CD4-positive, alpha-beta memory T cell (primary cell): ENCODE data around the gene MYO19. TPM values are rescaled to one million over a fixed set of nuclear protein-coding genes. Genes with fewer than 3 reads are reported as not detected.

ENCODE experiments used
- CTCF ChIA-PET: fragments of 350-600 bp; sonication (Branson Sonifier 250); formaldehyde crosslinking; loops from one replicate; lab custom pipeline; 2021; ENCODE audit warnings: inconsistent platforms; ENCODE audit not compliant: partially characterized antibody; lab: Charles Lee
- POLR2A ChIA-PET: fragments of 350-600 bp; sonication (Branson Sonifier 250); formaldehyde crosslinking; loops from one replicate; lab custom pipeline; 2021; ENCODE audit not compliant: partially characterized antibody; lab: Charles Lee
- DNase-seq, 5 donors: peaks; one replicate each; pipeline versions ENCODE4 v3.0.0 to v3.0.0-alpha.2; 2020 to 2022; ENCODE audit warnings: mixed read lengths in 1 of 5
- H3K27ac ChIP-seq: one replicate; pipeline ENCODE4 v1.7.0; 2013; ENCODE audit warnings: low read depth, low read length
- H3K27me3 ChIP-seq: 2 replicates; pipeline ENCODE4 v1.7.0; 2013; ENCODE audit warnings: mild to moderate bottlenecking, low read length, moderate library complexity; ENCODE audit not compliant: insufficient read depth
- H3K36me3 ChIP-seq: 2 replicates; pipeline ENCODE4 v1.7.0; 2013; ENCODE audit warnings: mild to moderate bottlenecking, low read length, moderate library complexity; ENCODE audit not compliant: insufficient read depth
- H3K4me1 ChIP-seq: 2 replicates; pipeline ENCODE4 v1.7.0; 2013; ENCODE audit warnings: mild to moderate bottlenecking, low read length, moderate library complexity; ENCODE audit not compliant: insufficient read depth
- H3K4me3 ChIP-seq, 2 donors: one replicate each; pipeline ENCODE4 v1.7.0; 2013; ENCODE audit warnings: low read length in 2 of 2, mild to moderate bottlenecking in 1 of 2
- H3K9me3 ChIP-seq, 2 donors: one replicate each; pipeline ENCODE4 v1.7.0; 2013; ENCODE audit warnings: low read length in 2 of 2, control low read depth in 1 of 2; ENCODE audit not compliant: control insufficient read depth in 1 of 2
- H3K27ac Mint-ChIP-seq, 7 donors: one replicate each; pipeline ENCODE4 v1.8.0; 2020 to 2021; ENCODE audit warnings: mixed read lengths in 7 of 7, mild to moderate bottlenecking in 6 of 7, inconsistent platforms in 3 of 7, moderate library complexity in 3 of 7
- H3K27me3 Mint-ChIP-seq, 2 donors: one replicate each; pipeline ENCODE4 v1.8.0; 2020 to 2021; ENCODE audit warnings: mixed read lengths in 2 of 2
- H3K36me3 Mint-ChIP-seq, 2 donors: one replicate each; pipeline ENCODE4 v1.8.0; 2020 to 2021; ENCODE audit warnings: mixed read lengths in 2 of 2, inconsistent platforms in 1 of 2, mild to moderate bottlenecking in 1 of 2
- H3K4me1 Mint-ChIP-seq, 4 donors: one replicate each; pipeline ENCODE4 v1.8.0; 2020 to 2021; ENCODE audit warnings: mixed read lengths in 4 of 4, mild to moderate bottlenecking in 1 of 4
- H3K4me3 Mint-ChIP-seq, 8 donors: one replicate each; pipeline ENCODE4 v1.8.0; 2020 to 2021; ENCODE audit warnings: mixed read lengths in 8 of 8, mild to moderate bottlenecking in 7 of 8, moderate library complexity in 6 of 8, inconsistent platforms in 3 of 8
- H3K9me3 Mint-ChIP-seq, 8 donors: one replicate each; pipeline ENCODE4 v1.8.0; 2020 to 2021; ENCODE audit warnings: mixed read lengths in 8 of 8, mild to moderate bottlenecking in 5 of 8, inconsistent platforms in 3 of 8, moderate library complexity in 1 of 8
- intact Hi-C: fragments of 100-400 bp; cut with micrococcal nuclease; formaldehyde crosslinking; loops from one replicate; pipeline ENCODE4 v1.15.1; 2023
- polyA plus RNA-seq, 2 donors: library from polyadenylated mRNA; unstranded; fragments of 300-500 nt; fragmentation: Illumina TruSeq; gene quantifications; one replicate each; pipeline ENCODE4 v1.2.3, GENCODE V29; 2021
- total RNA-seq, 2 experiments: library from RNA; stranded (reverse); gene quantifications; one replicate each; pipeline ENCODE4 v1.2.3, GENCODE V29; 2021

Gene MYO19
- total and polyA plus RNA-seq, 4 experiments from 2014 or later: 4.7 to 85.8 (median 43.3) TPM

DNA sequence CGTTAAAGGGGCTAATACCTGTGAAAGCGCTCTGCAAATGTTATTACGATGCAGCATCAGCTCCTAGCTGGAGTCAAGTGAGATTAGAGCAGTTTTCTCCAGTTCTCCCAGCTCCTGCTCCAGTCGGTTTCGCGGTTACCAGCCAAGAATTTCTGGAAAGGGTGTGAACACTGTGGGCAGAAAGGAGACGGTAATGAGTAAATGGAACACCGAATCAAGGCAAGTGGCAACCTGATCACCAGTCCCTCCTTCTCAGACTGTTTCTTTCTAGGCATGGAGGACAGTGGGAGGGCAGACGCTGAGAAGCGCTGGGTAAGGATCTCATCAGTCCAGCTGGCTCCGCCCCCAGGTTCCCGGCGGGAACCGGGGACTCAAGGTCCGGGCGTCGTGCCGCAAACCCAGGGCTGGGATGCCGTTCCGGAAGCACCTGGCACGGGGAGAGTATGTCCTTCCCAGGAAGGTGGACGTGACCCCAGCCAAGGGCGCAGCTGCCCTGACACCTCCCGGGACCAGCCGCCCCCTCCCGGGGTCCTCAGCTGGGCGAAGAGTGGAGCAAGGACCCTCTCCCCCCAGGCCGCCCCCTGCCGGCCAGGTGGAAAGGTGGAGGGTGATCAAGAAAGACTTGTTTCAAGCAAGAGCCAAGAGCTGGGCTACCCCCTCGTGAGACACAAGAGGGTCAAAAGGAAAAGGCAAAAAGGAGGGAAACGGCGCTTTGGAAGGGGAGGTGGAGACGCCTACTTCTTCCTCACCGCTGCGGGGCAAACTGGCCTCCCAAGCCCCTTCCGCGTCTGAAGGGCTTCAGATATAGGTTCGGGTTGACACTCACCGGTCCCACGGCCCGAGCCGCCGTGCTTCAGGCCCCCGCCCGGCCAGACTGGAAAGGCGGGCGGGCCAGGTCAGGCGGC lies 481 bp downstream of the MYO19 start:
- intact Hi-C loops: loop anchor here (1.0 to 10.0 kb wide), 3 partner anchors 10 to 191 kb away; partner anchors contain the start of genes GGNBP2 and ZNHIT3
- peak overlapping the region; percentile 90 to 97 (median 95) for H3K4me3 Mint-ChIP-seq
- H3K4me1 Mint-ChIP-seq: peaks cover 8 to 31% (median 19%) of the 10 kb centered on the region in 4 donors
- peaks cover 4 to 44% of the 10 kb centered on the region in 2 donors for H3K36me3 Mint-ChIP-seq
- Histone ChIP-seq H3K4me1 (peaks cover 12% of the 10 kb centered on the region), H3K36me3 (peaks cover 4% of the 10 kb centered on the region), H3K9me3 (no peaks in the 10 kb centered on the region), H3K27ac (peak overlapping the region; percentile 82), H3K4me3 (peak overlapping the region; percentile 58 to 99), H3K27me3 (no peaks in the 10 kb centered on the region)
- ChIA-PET CTCF (interaction anchor here (0.6 to 3.9 kb wide), 12 partner anchors 10 to 68 kb away, joined by 3 to 24 read pairs (median 4); partner anchors contain the start of genes GGNBP2 and MRM1), POLR2A (interaction anchor here (0.9 to 5.2 kb wide), 8 partner anchors 12 to 415 kb away, joined by 3 to 151 read pairs (median 5); partner anchors contain the start of genes DHRS11, GGNBP2, MRM1 and ZNHIT3)
- H3K27ac Mint-ChIP-seq: peak overlapping the region; percentile 91 to 97 (median 96)
- H3K9me3 Mint-ChIP-seq: peaks cover 0 to 2% (median 0%) of the 10 kb centered on the region in 8 donors
- DNase-seq: peak; percentile 15 to 72 (median 49)
- no peaks in the 10 kb centered on the region for H3K27me3 Mint-ChIP-seq

DNA sequence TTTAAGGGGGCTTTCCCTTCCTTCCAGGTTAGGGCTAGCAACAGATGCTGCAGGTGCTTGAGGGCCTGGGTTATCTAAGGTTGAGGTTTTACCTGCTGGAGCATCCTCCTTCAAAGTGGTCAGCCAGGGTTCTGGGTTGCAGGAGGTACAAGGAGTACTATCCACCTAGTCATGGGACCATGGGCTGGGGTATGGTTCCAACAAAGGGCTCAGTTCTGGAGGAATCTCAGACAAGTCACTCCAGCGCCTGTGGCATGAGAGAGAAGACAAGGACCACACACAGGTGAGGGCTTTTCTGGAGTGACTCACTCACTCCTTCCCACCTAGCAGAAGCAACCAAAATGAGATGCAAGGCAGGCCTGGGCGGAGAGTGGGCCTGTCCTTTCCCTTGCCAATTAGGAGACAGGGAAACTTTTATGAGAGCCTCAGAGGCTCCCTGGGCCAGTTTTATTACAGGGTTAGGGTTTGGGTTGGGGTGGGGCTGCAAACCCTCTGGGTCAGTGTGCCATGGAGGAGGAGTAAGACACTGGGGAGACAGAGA lies 2.2 kb downstream of the MYO19 start:
- H3K36me3 ChIP-seq: peaks cover 9% of the 10 kb centered on the region
- H3K27ac ChIP-seq: no peak overlapping the region
- H3K27me3 ChIP-seq: no peaks in the 10 kb centered on the region
- intact Hi-C loops: loop anchor here (10.0 kb wide), 1 partner anchor 192 kb away; no protein-coding TSS in a partner anchor
- POLR2A ChIA-PET: no interaction called here
- Mint-ChIP-seq H3K9me3 (peaks cover 0 to 2% (median 0%) of the 10 kb centered on the region in 8 donors), H3K27me3 (no peaks in the 10 kb centered on the region), H3K4me3 (peak overlapping the region in 3 of 8 donors; percentile 24 to 58 (median 48)), H3K4me1 (peaks cover 9 to 33% (median 19%) of the 10 kb centered on the region in 4 donors), H3K27ac (peak overlapping the region in 4 of 7 donors; percentile 1 to 91 (median 75)), H3K36me3 (peaks cover 6 to 51% of the 10 kb centered on the region in 2 donors)
- no peak for DNase-seq
- H3K9me3 ChIP-seq: no peaks in the 10 kb centered on the region
- CTCF ChIA-PET: no interaction called here
- no peak overlapping the region for H3K4me3 ChIP-seq
- H3K4me1 ChIP-seq: peaks cover 12% of the 10 kb centered on the region

DNA sequence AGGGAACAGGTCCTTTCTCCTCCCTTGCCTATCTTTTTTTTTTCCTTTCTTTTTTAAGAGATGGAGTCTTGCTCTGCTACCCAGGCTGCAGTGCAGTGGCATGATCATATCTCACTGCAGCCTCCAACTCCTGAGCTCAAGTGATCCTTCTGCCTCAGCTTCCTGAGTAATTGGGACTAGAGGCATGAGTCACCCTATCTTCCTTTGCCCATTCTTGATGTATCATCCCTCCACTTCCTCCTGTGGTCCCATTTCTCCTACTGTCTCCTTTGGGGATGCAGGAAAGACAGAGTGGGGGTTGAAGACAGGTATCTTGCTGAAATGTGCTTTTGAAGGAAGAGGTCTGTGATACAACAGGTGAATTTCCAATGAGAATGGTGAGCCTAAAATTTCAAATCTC lies 5.5 kb downstream of the MYO19 start:
- Mint-ChIP-seq H3K27ac (peak overlapping the region in 2 of 7 donors; percentile 21 to 85), H3K27me3 (no peaks in the 10 kb centered on the region), H3K4me1 (peaks cover 9 to 25% (median 20%) of the 10 kb centered on the region in 4 donors), H3K9me3 (no peaks in the 10 kb centered on the region), H3K36me3 (peaks cover 25 to 59% of the 10 kb centered on the region in 2 donors), H3K4me3 (no peak overlapping the region)
- Histone ChIP-seq H3K27ac (no peak overlapping the region), H3K4me1 (peaks cover 9% of the 10 kb centered on the region), H3K36me3 (peaks cover 30% of the 10 kb centered on the region), H3K27me3 (no peaks in the 10 kb centered on the region), H3K4me3 (no peak overlapping the region), H3K9me3 (no peaks in the 10 kb centered on the region)
- CTCF ChIA-PET: no interaction called here
- no peak for DNase-seq
- intact Hi-C loops: no loop called here
- POLR2A ChIA-PET: no interaction called here

DNA sequence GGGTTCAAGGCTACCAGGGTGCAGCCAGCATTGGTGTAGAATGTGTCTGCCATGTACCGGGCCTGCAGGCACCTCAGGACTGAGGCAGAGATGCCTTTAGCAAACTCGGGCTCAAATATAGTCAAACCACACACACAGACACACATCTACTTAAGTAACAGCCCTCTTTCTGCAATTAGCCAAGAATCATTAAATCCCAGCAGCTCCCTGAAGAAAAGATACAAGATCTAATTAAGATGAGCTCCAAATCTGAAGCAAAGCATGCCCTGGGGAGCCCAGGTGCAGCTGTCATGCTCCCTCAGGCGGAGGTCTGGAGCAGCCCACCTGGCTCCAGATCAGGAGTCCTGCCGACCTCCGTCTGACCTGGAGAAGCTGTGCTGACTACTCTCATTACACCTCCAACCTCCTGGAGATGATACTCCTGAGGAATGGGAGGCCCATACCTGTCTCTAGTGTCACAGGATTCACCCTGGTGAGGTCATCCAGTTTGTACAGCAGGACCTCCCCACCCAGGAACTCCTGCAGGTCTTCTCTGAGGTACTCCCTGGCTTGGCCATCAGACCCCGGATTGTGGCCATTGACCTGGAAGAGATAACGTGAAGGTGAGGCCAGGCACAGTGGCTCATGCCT lies 6.9 kb downstream of the MYO19 start:
- Mint-ChIP-seq H3K4me1 (peaks cover 7 to 23% (median 15%) of the 10 kb centered on the region in 4 donors), H3K27ac (no peak overlapping the region), H3K4me3 (no peak overlapping the region), H3K9me3 (no peaks in the 10 kb centered on the region), H3K27me3 (no peaks in the 10 kb centered on the region), H3K36me3 (peaks cover 28 to 55% of the 10 kb centered on the region in 2 donors)
- intact Hi-C loops: no loop called here
- H3K4me1 ChIP-seq: peaks cover 7% of the 10 kb centered on the region
- no peak overlapping the region for H3K4me3 ChIP-seq
- peaks cover 30% of the 10 kb centered on the region for H3K36me3 ChIP-seq
- no peaks in the 10 kb centered on the region for H3K27me3 ChIP-seq
- POLR2A ChIA-PET: no interaction called here
- no peak for DNase-seq
- no peaks in the 10 kb centered on the region for H3K9me3 ChIP-seq
- CTCF ChIA-PET: interaction anchor here (1.0 kb wide), 1 partner anchor 10 kb away, joined by 3 read pairs; no protein-coding TSS in a partner anchor
- H3K27ac ChIP-seq: no peak overlapping the region

DNA sequence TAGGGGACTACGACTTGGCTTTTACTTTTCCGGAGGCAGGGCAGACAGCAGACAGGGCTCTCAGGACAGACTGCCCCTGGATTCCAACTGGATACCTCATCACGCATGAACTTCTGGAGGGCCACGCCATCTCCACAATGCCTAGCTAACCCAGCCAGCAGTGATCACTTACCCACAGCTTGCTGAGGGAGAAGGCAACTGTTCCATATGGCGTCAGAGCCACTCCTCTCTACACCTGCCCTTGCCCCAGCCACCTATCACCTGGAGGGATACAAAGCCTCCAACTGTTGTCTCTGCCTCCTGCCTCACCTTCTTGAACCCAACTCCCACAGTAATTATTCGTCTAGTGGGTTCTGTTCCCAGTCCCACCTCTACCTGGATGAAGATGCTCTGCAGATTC lies 8.8 kb downstream of the MYO19 start:
- no peaks in the 10 kb centered on the region for H3K9me3 Mint-ChIP-seq
- peak overlapping the region in 1 of 7 donors; percentile 30 for H3K27ac Mint-ChIP-seq
- CTCF ChIA-PET: no interaction called here
- no peaks in the 10 kb centered on the region for H3K27me3 ChIP-seq
- no peak overlapping the region for H3K27ac ChIP-seq
- H3K9me3 ChIP-seq: no peaks in the 10 kb centered on the region
- peaks cover 7% of the 10 kb centered on the region for H3K4me1 ChIP-seq
- H3K4me1 Mint-ChIP-seq: peaks cover 7 to 14% (median 12%) of the 10 kb centered on the region in 4 donors
- no peak for DNase-seq
- H3K36me3 ChIP-seq: peaks cover 28% of the 10 kb centered on the region
- H3K36me3 Mint-ChIP-seq: peaks cover 33 to 47% of the 10 kb centered on the region in 2 donors
- H3K27me3 Mint-ChIP-seq: no peaks in the 10 kb centered on the region
- H3K4me3 ChIP-seq: no peak overlapping the region
- POLR2A ChIA-PET: no interaction called here
- intact Hi-C loops: no loop called here
- H3K4me3 Mint-ChIP-seq: no peak overlapping the region

DNA sequence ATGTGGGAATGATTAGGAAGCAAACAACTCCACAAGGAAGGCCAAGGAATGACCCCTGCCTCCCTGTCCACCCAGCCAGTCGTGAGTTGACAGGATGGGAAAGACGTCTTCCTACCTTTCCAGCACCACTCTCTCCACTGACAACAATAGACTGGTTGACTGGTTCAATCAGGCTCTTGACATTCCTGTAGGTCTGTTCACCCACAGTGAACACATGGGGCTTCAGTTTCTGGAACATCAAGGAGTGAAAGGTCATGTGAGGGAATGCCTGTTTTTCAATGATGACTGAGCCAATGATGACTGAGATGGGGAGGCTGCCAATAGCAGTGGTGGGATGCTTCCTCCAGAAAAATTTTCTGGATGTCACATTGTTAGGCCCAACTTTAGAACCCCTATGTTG lies 9.6 kb downstream of the MYO19 start:
- peaks cover 39 to 53% of the 10 kb centered on the region in 2 donors for H3K36me3 Mint-ChIP-seq
- H3K27me3 Mint-ChIP-seq: no peaks in the 10 kb centered on the region
- Histone ChIP-seq H3K4me1 (peaks cover 7% of the 10 kb centered on the region), H3K27me3 (no peaks in the 10 kb centered on the region), H3K9me3 (no peaks in the 10 kb centered on the region), H3K36me3 (peaks cover 32% of the 10 kb centered on the region), H3K4me3 (no peak overlapping the region), H3K27ac (no peak overlapping the region)
- CTCF ChIA-PET: no interaction called here
- intact Hi-C loops: no loop called here
- H3K4me1 Mint-ChIP-seq: peaks cover 7 to 14% (median 12%) of the 10 kb centered on the region in 4 donors
- DNase-seq: no peak
- H3K4me3 Mint-ChIP-seq: no peak overlapping the region
- no peak overlapping the region for H3K27ac Mint-ChIP-seq
- POLR2A ChIA-PET: no interaction called here
- no peaks in the 10 kb centered on the region for H3K9me3 Mint-ChIP-seq
